ENCODE measurements around the gene SFTA2.

Gene SFTA2

DNA sequence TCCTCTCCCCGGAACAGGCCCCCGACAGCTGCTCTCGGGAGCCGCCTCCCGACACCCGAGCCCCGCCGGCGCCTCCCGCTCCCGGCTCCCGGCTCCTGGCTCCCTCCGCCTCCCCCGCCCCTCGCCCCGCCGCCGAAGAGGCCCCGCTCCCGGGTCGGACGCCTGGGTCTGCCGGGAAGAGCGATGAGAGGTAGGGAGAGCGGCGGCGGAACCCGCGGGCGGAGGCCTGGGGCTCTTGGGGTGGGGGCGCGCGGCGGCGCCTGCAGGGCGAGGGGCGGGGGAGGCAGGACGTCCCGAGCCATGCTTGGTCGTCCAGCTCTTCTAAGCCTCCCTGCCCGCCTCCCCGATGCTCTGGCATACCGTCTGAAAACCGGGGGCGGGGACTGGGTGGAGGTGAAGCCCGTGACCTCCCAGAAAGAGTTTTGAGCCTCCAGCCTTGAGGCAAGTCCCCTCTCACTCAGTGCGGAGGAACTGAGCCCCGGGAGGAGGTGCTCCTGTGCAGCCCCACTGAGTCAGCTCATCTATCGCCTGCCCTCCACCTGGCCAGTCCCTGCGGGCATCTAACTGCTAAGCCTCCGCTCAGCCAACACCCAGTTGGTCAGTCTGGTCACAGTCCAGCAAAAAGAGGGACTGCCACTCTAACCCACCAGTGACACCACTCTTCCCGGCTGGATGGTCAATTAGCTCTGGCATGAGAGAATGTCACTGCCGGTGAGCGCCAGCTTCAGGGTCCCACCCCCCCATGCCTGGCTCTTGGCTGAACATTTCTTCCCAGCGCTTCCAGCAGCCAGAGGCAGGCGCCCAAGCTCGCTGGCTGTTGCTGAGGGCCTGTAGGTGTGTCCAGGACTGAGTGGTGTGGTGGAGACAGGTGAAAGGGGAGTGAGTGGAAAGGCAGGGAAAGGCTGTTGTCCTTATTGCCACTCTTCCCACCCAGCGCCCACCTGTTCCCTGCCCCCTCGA, 47.2 kb downstream of the SFTA2 start:
- TF ChIP-seq, protein P1, sequence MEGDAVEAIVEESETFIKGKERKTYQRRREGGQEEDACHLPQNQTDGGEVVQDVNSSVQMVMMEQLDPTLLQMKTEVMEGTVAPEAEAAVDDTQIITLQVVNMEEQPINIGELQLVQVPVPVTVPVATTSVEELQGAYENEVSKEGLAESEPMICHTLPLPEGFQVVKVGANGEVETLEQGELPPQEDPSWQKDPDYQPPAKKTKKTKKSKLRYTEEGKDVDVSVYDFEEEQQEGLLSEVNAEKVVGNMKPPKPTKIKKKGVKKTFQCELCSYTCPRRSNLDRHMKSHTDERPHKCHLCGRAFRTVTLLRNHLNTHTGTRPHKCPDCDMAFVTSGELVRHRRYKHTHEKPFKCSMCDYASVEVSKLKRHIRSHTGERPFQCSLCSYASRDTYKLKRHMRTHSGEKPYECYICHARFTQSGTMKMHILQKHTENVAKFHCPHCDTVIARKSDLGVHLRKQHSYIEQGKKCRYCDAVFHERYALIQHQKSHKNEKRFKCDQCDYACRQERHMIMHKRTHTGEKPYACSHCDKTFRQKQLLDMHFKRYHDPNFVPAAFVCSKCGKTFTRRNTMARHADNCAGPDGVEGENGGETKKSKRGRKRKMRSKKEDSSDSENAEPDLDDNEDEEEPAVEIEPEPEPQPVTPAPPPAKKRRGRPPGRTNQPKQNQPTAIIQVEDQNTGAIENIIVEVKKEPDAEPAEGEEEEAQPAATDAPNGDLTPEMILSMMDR (IDR thresholded peaks at IDR 0.05; ENCODE audit: low read depth, low read length) = peak; percentile 0
- peak overlapping the region; percentile 68 for H3K4me3 ChIP-seq (ENCODE audit: low read depth, low read length)
- in situ Hi-C loops (cut with HindIII; ENCODE audit: low sequenced_read_pairs) = no loop called here
- peak; percentile 34 for DNase-seq (ENCODE audit: low read depth, low spot score)

DNA sequence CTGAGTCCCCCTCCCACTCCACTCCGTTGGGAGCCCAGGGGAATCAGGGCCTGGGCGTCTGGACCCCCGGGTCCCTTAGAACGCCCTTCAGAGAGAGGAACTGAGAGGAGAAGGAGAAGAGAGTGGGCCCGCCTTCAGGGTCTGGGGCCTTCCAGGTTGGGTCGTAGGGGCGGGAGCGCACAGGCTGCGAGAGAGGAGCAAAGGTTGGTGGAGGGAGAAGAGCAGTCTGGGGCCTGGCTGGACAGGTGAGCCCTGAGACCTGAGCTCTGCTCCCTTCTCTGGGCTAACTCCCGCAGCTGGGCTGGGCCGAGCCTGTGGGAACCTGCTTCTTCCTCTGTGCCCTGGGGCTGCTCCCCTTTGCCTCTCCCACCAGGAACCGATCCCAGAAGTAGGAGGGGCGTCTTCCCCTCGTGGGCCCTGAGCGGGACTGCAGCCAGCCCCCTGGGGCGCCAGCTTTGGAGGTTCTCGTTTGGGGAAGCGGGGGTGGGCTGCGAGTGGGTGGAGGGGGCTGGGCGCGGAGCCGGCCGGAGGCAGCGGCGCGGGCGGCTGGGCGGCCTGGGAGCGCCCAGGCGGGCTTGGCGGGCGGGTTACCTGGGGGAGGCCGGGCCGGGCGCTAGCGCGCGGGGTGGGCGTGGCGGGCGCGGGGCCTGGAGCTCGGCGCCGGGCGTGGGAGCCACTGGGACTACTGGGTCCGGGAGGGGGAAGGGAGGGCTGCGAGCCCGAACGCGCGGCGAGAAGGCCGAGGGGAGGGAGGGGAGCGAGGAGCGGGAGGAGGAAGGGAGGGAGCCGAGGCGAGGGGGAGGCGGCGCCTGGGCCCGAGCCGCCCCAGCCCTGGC, 48.1 kb downstream of the SFTA2 start, which contains the start of gene DDR1:
TSS of gene DDR1 (plus strand) at position 835 of the 836 bp plus-strand sequence. CDS start 4,211 bp downstream, outside the sequence.
- DNase-seq (ENCODE audit: low read depth, low spot score) = peak; percentile 45
- TF ChIP-seq, protein P1 (IDR thresholded peaks at IDR 0.05; ENCODE audit: low read depth, low read length) = no peak
- H3K4me3 ChIP-seq (ENCODE audit: low read depth, low read length) = peak within 1 kb of the TSS; percentile 68
- in situ Hi-C loops (cut with HindIII; ENCODE audit: low sequenced_read_pairs) = no loop called here

DNA sequence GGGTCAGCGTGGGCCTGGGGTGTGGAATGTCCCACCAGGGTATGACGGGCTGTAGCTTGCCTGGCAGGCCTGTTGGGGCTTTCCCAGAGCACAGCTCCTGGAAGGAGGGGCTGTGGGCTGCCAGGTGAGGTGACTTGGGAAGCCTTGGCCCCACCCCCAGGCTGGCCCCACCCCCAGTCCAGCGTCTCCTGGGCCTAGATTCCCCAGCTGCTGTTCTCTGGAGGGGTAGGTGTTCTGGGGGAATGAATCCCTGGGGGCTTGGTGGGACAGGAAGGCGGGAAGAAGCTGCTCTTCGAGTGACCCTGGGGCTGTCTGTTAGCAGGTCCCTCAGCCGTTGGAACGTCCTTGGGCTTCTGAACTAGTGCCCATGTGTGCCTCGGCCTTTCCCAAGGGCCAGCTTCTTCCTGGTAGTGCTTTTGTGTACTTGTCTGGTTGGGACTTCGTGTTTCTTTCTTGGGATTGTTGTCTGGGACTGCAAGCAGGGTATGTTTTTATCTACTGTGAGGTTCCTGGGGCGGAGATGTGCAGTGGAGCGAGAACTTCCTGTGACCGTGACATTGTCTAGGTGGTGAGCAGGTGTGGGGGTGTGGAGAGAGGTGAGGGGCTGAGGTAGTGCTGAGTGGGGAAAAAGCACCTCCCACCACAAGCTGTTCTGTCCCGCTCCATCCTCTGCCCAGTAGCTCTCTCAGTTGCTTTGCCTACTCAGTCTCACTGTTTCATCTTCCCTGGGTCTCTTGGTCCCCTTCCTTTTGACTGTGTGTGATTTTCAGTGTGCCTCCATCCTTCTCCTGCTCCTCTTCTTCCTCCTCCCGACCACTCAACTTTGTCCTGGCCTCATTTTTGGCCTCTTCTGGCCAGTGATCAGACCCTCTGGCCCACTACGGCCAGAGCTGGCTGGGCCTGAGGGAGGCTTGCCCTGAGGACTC, 48.9 kb downstream of the SFTA2 start:
- TF ChIP-seq, protein P1 (IDR thresholded peaks at IDR 0.05; ENCODE audit: low read depth, low read length) = no peak
- in situ Hi-C loops (cut with HindIII; ENCODE audit: low sequenced_read_pairs) = no loop called here
- no peak overlapping the region for H3K4me3 ChIP-seq (ENCODE audit: low read depth, low read length)
- DNase-seq (ENCODE audit: low read depth, low spot score) = no peak

DNA sequence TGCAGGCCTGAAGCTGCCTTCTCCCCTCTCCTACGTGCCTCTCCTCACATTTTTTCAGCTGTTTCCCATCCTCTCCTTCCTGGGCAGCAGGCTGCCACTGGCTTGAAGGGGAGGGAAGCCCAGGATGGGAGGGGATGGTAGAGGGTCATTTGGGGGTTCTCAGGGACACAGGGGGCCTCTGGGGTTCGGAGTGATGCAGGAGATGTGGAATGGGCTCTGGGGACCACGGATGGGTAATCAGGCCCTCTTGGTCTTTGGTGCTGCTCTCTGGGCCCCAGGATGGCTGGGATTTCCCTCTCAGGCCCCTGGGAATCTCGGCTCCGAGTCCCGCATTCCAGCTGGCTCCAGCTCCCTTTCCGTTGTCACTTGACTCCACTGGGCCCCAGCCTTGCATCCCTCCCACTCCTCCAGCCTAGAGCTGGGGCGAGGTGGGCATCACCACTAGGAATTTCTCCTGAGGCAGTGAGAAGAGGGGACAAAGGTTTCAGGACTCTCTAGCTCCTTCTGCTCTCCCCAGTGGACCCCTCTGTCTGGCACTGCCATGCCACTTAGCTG, 49.7 kb downstream of the SFTA2 start:
- in situ Hi-C loops (cut with HindIII; ENCODE audit: low sequenced_read_pairs) = no loop called here
- H3K4me3 ChIP-seq (ENCODE audit: low read depth, low read length) = no peak overlapping the region
- TF ChIP-seq, protein P1 (IDR thresholded peaks at IDR 0.05; ENCODE audit: low read depth, low read length) = no peak
- DNase-seq (ENCODE audit: low read depth, low spot score) = no peak

DNA sequence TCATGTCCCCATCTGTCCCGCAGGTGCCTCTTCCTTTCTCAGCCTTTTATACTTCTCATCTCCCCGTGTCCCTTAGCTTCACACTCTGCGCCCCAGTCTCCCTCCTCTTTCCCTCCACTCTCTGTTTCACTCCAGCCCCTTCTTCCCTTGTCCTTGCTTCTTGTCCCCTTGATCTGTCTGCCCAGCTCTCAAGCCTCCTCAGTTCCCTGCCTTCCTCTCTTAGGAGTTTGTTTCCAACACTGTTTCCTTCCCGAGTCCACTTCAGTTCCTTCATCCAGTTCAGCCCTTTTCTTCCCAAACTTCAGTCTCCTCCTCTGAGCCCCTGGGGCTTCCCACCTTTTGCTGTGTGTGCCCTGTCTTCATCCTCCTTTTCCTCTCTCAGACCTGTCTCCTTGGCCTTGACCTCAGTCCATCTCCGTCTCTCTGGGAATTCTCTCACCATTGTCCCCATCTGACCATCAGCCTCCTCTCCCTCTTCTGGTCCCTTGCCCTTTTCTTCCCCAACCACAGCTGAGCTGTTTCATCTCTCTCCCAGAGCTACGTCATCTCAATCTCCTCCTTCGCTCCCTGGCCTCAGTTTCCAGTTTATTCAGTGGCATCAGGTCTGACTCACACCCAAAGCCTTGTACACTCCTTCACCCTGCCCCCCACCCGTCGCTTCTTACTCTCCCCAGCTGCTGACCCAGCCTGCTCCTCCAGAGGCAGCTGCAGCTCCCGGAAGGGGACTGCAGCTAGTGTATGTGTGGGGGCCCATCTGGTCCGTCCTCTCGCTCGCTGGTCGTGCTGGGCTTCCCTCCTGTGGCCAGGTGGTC, 50.4 kb downstream of the SFTA2 start:
- peak; percentile 60 for DNase-seq (ENCODE audit: low read depth, low spot score)
- H3K4me3 ChIP-seq (ENCODE audit: low read depth, low read length) = no peak overlapping the region
- in situ Hi-C loops (cut with HindIII; ENCODE audit: low sequenced_read_pairs) = no loop called here
- TF ChIP-seq, protein P1 (IDR thresholded peaks at IDR 0.05; ENCODE audit: low read depth, low read length) = no peak

Measured in astrocyte of the spinal cord (primary cell).